ENCODE data around the gene DPT. TPM values are rescaled to one million over a fixed set of nuclear protein-coding genes. Genes with fewer than 3 reads are reported as not detected.

Gene DPT
- polyA plus RNA-seq, 1 of the 3 experiments (the other 2 are of a cell fraction): 0.05 TPM

DNA sequence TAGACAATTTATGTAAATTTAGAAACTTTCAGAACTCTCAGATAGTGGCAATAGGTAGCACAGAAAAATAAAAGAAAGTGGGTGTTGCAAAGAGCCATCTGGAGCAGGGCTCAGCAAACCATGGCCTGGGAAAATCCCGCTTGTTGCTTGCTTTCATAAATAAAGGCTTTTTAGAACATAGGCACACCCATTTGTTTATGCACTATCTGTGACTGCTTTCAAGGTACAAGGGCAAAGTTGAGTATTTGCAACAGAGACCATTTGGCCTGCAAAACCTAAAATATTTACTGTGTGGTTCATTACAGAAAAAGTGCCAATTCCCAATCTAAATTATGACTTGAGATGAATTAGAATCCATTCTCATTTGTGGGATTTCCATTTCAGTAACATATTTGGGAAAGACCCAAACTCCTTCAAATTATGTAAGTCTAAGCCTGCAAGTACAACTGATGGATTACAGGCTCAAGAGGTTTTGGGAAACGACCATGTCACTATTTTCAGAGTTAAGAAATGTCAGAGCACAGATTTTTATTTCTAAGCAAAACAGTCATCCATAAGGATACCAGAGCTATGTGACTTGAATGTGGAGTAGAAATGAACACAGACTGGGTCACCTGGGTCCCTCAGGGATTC lies 43.5 kb upstream of the DPT start (continued):
- no peak for TF ChIP-seq SMC3 (IDR thresholded peaks at IDR 0.05; ENCODE audit: low read depth, low read length)
- TF ChIP-seq, protein P1, sequence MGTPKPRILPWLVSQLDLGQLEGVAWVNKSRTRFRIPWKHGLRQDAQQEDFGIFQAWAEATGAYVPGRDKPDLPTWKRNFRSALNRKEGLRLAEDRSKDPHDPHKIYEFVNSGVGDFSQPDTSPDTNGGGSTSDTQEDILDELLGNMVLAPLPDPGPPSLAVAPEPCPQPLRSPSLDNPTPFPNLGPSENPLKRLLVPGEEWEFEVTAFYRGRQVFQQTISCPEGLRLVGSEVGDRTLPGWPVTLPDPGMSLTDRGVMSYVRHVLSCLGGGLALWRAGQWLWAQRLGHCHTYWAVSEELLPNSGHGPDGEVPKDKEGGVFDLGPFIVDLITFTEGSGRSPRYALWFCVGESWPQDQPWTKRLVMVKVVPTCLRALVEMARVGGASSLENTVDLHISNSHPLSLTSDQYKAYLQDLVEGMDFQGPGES (IDR thresholded peaks at IDR 0.05; ENCODE audit: low read depth, low read length): no peak

DNA sequence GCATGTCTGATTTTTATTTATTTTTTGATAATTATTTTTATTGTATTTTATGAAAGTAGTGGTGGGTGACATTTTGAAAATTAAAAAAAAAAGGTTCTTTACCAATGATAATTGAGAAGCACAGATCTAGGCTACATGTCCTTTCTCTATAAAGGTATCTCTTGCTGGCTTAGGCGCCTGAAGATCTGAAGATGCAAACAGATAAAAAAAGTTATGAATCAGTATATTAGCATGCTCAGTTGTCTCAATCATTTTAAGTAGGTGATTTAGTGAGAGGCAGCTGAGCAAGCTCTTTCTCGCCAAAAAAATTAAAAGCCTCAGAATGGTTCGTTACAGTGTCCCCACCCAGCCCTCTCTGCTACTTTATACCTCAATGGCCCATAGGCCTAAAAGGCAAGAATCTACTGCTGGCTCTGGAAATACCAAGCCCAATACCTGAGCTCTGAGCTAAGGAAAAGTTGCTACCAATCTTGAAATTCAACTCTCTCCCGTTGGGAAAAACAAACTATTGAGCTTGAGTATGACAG lies 42.2 kb upstream of the DPT start:
- ChIA-PET POLR2A (no interaction called here), CTCF (interaction anchor here (1.2 kb wide), 1 partner anchor 14 kb away, joined by 3 read pairs; no protein-coding TSS in a partner anchor)
- Histone ChIP-seq H3K4me2 (no peak overlapping the region), H2AFZ (ENCODE audit: low read depth) (no peak overlapping the region), H3K27ac (ENCODE audit: low read depth in 2 of 2, low read length in 1 of 2) (no peak overlapping the region), H3F3A (replicated peaks; ENCODE audit: insufficient read depth) (no peaks in the 10 kb centered on the region), H3K9me2 (no peaks in the 10 kb centered on the region), H3K79me2 (ENCODE audit: insufficient read depth) (no peaks in the 10 kb centered on the region), H4K20me1 (ENCODE audit: insufficient read depth) (no peaks in the 10 kb centered on the region), H3K36me3 (replicated peaks in 1 of 2; ENCODE audit: control insufficient read depth in 1 of 2, insufficient read depth in 2 of 2, low read length in 1 of 2) (no peaks in the 10 kb centered on the region), H3K4me1 (ENCODE audit: control insufficient read depth in 1 of 2, insufficient read depth in 2 of 2, low read depth in 1 of 2, low read length in 1 of 2) (peaks cover 0 to 8% of the 10 kb centered on the region in 2 experiments; a peak in 2 of 4 replicates), H3K9me3 (no peaks in the 10 kb centered on the region), H3K27me3 (ENCODE audit: insufficient read depth) (no peaks in the 10 kb centered on the region), H3K4me3 (ENCODE audit: low read depth in 2 of 2, low read length in 1 of 2) (no peak overlapping the region), H3K9ac (no peak overlapping the region)
- WGBS (ENCODE audit: low lambda C conversion rate): 89% methylated on average over 4 of the region's 4 CpGs
- TF ChIP-seq, protein P2, sequence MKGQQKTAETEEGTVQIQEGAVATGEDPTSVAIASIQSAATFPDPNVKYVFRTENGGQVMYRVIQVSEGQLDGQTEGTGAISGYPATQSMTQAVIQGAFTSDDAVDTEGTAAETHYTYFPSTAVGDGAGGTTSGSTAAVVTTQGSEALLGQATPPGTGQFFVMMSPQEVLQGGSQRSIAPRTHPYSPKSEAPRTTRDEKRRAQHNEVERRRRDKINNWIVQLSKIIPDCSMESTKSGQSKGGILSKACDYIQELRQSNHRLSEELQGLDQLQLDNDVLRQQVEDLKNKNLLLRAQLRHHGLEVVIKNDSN (IDR thresholded peaks at IDR 0.05; ENCODE audit: borderline replicate concordance, low read depth): no peak
- no peak for TF ChIP-seq SMC3 (IDR thresholded peaks at IDR 0.05; ENCODE audit: low read depth, low read length)
- TF ChIP-seq YY1 (IDR thresholded peaks at IDR 0.05; ENCODE audit: low read depth): no peak
- TF ChIP-seq, protein P3, sequence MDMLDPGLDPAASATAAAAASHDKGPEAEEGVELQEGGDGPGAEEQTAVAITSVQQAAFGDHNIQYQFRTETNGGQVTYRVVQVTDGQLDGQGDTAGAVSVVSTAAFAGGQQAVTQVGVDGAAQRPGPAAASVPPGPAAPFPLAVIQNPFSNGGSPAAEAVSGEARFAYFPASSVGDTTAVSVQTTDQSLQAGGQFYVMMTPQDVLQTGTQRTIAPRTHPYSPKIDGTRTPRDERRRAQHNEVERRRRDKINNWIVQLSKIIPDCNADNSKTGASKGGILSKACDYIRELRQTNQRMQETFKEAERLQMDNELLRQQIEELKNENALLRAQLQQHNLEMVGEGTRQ (IDR thresholded peaks at IDR 0.05; ENCODE audit: borderline replicate concordance, low read depth, low read length): no peak
- TF ChIP-seq, protein P4, sequence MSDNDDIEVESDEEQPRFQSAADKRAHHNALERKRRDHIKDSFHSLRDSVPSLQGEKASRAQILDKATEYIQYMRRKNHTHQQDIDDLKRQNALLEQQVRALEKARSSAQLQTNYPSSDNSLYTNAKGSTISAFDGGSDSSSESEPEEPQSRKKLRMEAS (IDR thresholded peaks at IDR 0.05; ENCODE audit: low read depth): no peak
- no peak for TF ChIP-seq RFX5 (IDR thresholded peaks at IDR 0.05; ENCODE audit: low read length)
- TF ChIP-seq, protein P1 (IDR thresholded peaks at IDR 0.05; ENCODE audit: low read depth, low read length): no peak
- TF ChIP-seq EZH2phosphoT487 (IDR thresholded peaks at IDR 0.05; ENCODE audit: borderline replicate concordance, low read depth): no peak
- TF ChIP-seq GABPA (IDR thresholded peaks at IDR 0.05; ENCODE audit: low read depth): no peak
- no peak for TF ChIP-seq NFIC (IDR thresholded peaks at IDR 0.05; ENCODE audit: borderline replicate concordance)
- TF ChIP-seq, protein P5, sequence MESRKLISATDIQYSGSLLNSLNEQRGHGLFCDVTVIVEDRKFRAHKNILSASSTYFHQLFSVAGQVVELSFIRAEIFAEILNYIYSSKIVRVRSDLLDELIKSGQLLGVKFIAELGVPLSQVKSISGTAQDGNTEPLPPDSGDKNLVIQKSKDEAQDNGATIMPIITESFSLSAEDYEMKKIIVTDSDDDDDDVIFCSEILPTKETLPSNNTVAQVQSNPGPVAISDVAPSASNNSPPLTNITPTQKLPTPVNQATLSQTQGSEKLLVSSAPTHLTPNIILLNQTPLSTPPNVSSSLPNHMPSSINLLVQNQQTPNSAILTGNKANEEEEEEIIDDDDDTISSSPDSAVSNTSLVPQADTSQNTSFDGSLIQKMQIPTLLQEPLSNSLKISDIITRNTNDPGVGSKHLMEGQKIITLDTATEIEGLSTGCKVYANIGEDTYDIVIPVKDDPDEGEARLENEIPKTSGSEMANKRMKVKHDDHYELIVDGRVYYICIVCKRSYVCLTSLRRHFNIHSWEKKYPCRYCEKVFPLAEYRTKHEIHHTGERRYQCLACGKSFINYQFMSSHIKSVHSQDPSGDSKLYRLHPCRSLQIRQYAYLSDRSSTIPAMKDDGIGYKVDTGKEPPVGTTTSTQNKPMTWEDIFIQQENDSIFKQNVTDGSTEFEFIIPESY (IDR thresholded peaks at IDR 0.05; ENCODE audit: borderline replicate concordance, low read depth): no peak
- no peak for TF ChIP-seq RCOR1 (IDR thresholded peaks at IDR 0.05; ENCODE audit: low read length)
- no peak for TF ChIP-seq TAF1 (IDR thresholded peaks at IDR 0.05; ENCODE audit: borderline replicate concordance, low read depth, low read length)
- no peak for TF ChIP-seq FOXM1 (IDR thresholded peaks at IDR 0.05; ENCODE audit: low read depth)
- TF ChIP-seq MXI1 (IDR thresholded peaks at IDR 0.05; ENCODE audit: low read depth, low read length): no peak
- no peak for TF ChIP-seq MEF2A (IDR thresholded peaks at IDR 0.05; ENCODE audit: borderline replicate concordance, low read depth)
- TF ChIP-seq FOXJ3 (CRISPR knock-in tag; IDR thresholded peaks at IDR 0.05): no peak
- TF ChIP-seq RAD21 (IDR thresholded peaks at IDR 0.05; ENCODE audit: low read length): no peak
- TF ChIP-seq, protein P6, sequence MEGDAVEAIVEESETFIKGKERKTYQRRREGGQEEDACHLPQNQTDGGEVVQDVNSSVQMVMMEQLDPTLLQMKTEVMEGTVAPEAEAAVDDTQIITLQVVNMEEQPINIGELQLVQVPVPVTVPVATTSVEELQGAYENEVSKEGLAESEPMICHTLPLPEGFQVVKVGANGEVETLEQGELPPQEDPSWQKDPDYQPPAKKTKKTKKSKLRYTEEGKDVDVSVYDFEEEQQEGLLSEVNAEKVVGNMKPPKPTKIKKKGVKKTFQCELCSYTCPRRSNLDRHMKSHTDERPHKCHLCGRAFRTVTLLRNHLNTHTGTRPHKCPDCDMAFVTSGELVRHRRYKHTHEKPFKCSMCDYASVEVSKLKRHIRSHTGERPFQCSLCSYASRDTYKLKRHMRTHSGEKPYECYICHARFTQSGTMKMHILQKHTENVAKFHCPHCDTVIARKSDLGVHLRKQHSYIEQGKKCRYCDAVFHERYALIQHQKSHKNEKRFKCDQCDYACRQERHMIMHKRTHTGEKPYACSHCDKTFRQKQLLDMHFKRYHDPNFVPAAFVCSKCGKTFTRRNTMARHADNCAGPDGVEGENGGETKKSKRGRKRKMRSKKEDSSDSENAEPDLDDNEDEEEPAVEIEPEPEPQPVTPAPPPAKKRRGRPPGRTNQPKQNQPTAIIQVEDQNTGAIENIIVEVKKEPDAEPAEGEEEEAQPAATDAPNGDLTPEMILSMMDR (IDR thresholded peaks at IDR 0.05): no peak
- no peak for DNase-seq

Measured in SK-N-SH (cell line).